HCT116 (cell line): ENCODE results near the gene FLOT1. TPM values are rescaled to one million over a fixed set of nuclear protein-coding genes. Genes with fewer than 3 reads are reported as not detected.

Experiments
- ATAC-seq: fragments of 200-7000 bp; cut with Tn5 transposase; 2 replicates; pipeline ENCODE4 v1.9.1; 2020; ENCODE audit warnings: mild to moderate bottlenecking, moderate library complexity
- BruUV-seq: library from RNA; stranded (reverse); fragments of 400-500 nt; replicated peaks from 2 replicates; lab custom pipeline; 2021; lab: Mats Ljungman, UMichigan
- CTCF ChIA-PET: fragments of 300-600 bp; sonication (Branson Sonifier 250); formaldehyde crosslinking; loops from one replicate; lab custom pipeline; 2021; ENCODE audit warnings: antibody characterized with exemption; lab: Charles Lee
- POLR2A ChIA-PET: fragments of 300-600, 350-600 bp; sonication (Branson Sonifier 250); formaldehyde crosslinking; loops from one replicate; lab custom pipeline; 2021; ENCODE audit warnings: antibody characterized with exemption; lab: Charles Lee
- RAD21 ChIA-PET, 2 experiments: fragments of 300-600 bp; sonication (Branson Sonifier 250); formaldehyde crosslinking; loops; one replicate each; lab custom pipeline; 2023; ENCODE audit warnings: low total read pairs in 2 of 2; ENCODE audit not compliant: uncharacterized antibody in 2 of 2, unreplicated experiment in 2 of 2, low non-redundant PET in 1 of 2; lab: Charles Lee
- DNase-seq: peaks from one replicate; pipeline ENCODE4 v3.0.0-alpha.2; 2010; ENCODE audit warnings: low read depth, low spot score
- H2AFZ ChIP-seq: fragments of 200-600 bp; shearing (Covaris generic), sonication (generic); 2 replicates; pipeline ENCODE4 v1.6.1; 2017; ENCODE audit warnings: low read depth, mixed run types, mixed read lengths, antibody characterized with exemption, low read length; ENCODE audit not compliant: poor library complexity, severe bottlenecking
- H3K27ac ChIP-seq: 2 replicates; pipeline ENCODE4 v1.5.1; 2012; ENCODE audit warnings: low read depth, low read length
- H3K27me3 ChIP-seq: fragments of 200-600 bp; sonication (generic); 2 replicates; pipeline ENCODE4 v1.6.1; 2016; ENCODE audit warnings: mixed run types, low read length, mixed read lengths; ENCODE audit not compliant: insufficient read depth
- H3K36me3 ChIP-seq, 2 experiments: fragments of 200-500 bp in 1 of 2; fragments of 200-600 bp in 1 of 2; sonication (Bioruptor generic) in 1 of 2; sonication (generic) in 1 of 2; 2 replicates each; pipeline versions ENCODE4 v1.5.1 to v1.6.1; 2014 to 2016; ENCODE audit warnings: low read length in 2 of 2, inconsistent platforms in 1 of 2, mixed read lengths in 1 of 2, mixed run types in 1 of 2; ENCODE audit not compliant: insufficient read depth in 2 of 2, control insufficient read depth in 1 of 2
- H3K4me1 ChIP-seq, 2 experiments: fragments of 200-600 bp in 1 of 2; sonication (generic) in 1 of 2; 2 replicates each; pipeline versions ENCODE4 v1.5.1 to v1.6.1; 2012 to 2017; ENCODE audit warnings: low read length in 2 of 2, inconsistent platforms in 1 of 2, mild to moderate bottlenecking in 1 of 2, mixed read lengths in 1 of 2, mixed run types in 1 of 2, moderate library complexity in 1 of 2; ENCODE audit not compliant: insufficient read depth in 2 of 2, control insufficient read depth in 1 of 2
- H3K4me2 ChIP-seq: fragments of 200-600 bp; sonication (generic); 2 replicates; pipeline ENCODE4 v1.6.1; 2017; ENCODE audit warnings: mixed run types, low read length, mixed read lengths
- H3K4me3 ChIP-seq, 2 experiments: fragments of 200-600 bp in 1 of 2; sonication (generic) in 1 of 2; replicated peaks in 1 of 2; 2 replicates each; pipeline ENCODE4 v1.5.1; 2011 to 2016; ENCODE audit warnings: low read length in 2 of 2, control low read depth in 1 of 2, low read depth in 1 of 2, mild to moderate bottlenecking in 1 of 2, mixed read lengths in 1 of 2, mixed run types in 1 of 2
- H3K79me2 ChIP-seq: fragments of 200-600 bp; sonication (generic); 2 replicates; pipeline ENCODE4 v1.6.1; 2017; ENCODE audit warnings: mild to moderate bottlenecking, mixed run types, low read length, moderate library complexity, mixed read lengths; ENCODE audit not compliant: insufficient read depth
- H3K9ac ChIP-seq: fragments of 200-600 bp; sonication (generic); 2 replicates; pipeline ENCODE4 v1.6.1; 2016; ENCODE audit warnings: low read length, mixed read lengths
- H3K9me2 ChIP-seq: fragments of 200-600 bp; sonication (generic), shearing (Covaris generic); 2 replicates; pipeline ENCODE4 v1.6.1; 2017; ENCODE audit warnings: mixed run types, mild to moderate bottlenecking, moderate library complexity; ENCODE audit not compliant: insufficient read depth
- H3K9me3 ChIP-seq, 2 experiments: fragments of 200-500 bp in 1 of 2; fragments of 200-600 bp in 1 of 2; sonication (Bioruptor generic) in 1 of 2; sonication (generic) in 1 of 2; 2 replicates each; pipeline ENCODE4 v1.6.1; 2014 to 2017; ENCODE audit warnings: low read length in 2 of 2, mixed read lengths in 2 of 2, inconsistent platforms in 1 of 2, low read depth in 1 of 2, mild to moderate bottlenecking in 1 of 2, mixed run types in 1 of 2, moderate library complexity in 1 of 2; ENCODE audit not compliant: control insufficient read depth in 1 of 2, insufficient read depth in 1 of 2
- H4K20me1 ChIP-seq: fragments of 200-600 bp; sonication (generic), shearing (Covaris generic); 2 replicates; pipeline ENCODE4 v1.6.1; 2017; ENCODE audit warnings: mixed run types, mild to moderate bottlenecking, moderate library complexity; ENCODE audit not compliant: insufficient read depth
- CEBPB ChIP-seq: IDR thresholded peaks from 2 replicates; pipeline ENCODE4 v1.6.1; 2012; ENCODE audit warnings: low read depth
- EGR1 ChIP-seq: IDR thresholded peaks from 2 replicates; pipeline ENCODE4 v1.6.1; 2012; ENCODE audit warnings: low read depth
- ELF1 ChIP-seq: IDR thresholded peaks from 2 replicates; pipeline ENCODE4 v1.6.1; 2012; ENCODE audit warnings: low read depth, borderline replicate concordance
- EZH2phosphoT487 ChIP-seq: fragments of 200-600 bp; IDR thresholded peaks from 2 replicates; pipeline ENCODE4 v1.6.1; 2018; ENCODE audit warnings: antibody characterized with exemption, borderline replicate concordance
- POLR2AphosphoS5 ChIP-seq: IDR thresholded peaks from 2 replicates; pipeline ENCODE4 v1.6.1; 2011; ENCODE audit warnings: mild to moderate bottlenecking, low read depth, low read length, moderate library complexity
- SP1 ChIP-seq: IDR thresholded peaks from 2 replicates; pipeline ENCODE4 v1.6.1; 2012; ENCODE audit warnings: low read depth
- TCF7L2 ChIP-seq: IDR thresholded peaks from 2 replicates; pipeline ENCODE4 v1.7.0; 2011; ENCODE audit warnings: borderline replicate concordance, inconsistent platforms; ENCODE audit not compliant: insufficient read depth, insufficient read length; ENCODE audit errors: extremely low read depth
- YY1 ChIP-seq: IDR thresholded peaks from 2 replicates; pipeline ENCODE4 v1.6.1; 2011; ENCODE audit warnings: low read length, low read depth, moderate library complexity, mild to moderate bottlenecking; ENCODE audit not compliant: insufficient replicate concordance; ENCODE audit errors: extremely low read depth
- ZFX ChIP-seq: fragments of 450-650 bp; IDR thresholded peaks from 2 replicates; pipeline ENCODE4 v1.6.1; 2017
- ZNF274 ChIP-seq: fragments of 200-500 bp; sonication (Bioruptor generic); IDR thresholded peaks from 2 replicates; pipeline ENCODE4 v1.6.1; 2014; ENCODE audit warnings: mild to moderate bottlenecking, low read depth, low read length, inconsistent platforms
- intact Hi-C: fragments of 100-400 bp; cut with micrococcal nuclease; formaldehyde crosslinking; loops from 2 replicates; pipeline ENCODE4 v1.10.0; 2022
- total RNA-seq: library from RNA; stranded (reverse); gene quantifications from one replicate; pipeline ENCODE4 v1.2.1, GENCODE V29; 2021; ENCODE audit not compliant: unreplicated experiment
- TF ChIP-seq, protein P1 (sequence below): IDR thresholded peaks from 2 replicates; pipeline ENCODE4 v1.6.1; 2012
- TF ChIP-seq, protein P2 (sequence below): IDR thresholded peaks from 2 replicates; pipeline ENCODE4 v1.6.1; 2012; ENCODE audit warnings: low read depth

The FLOT1 gene
- total RNA-seq, 1 experiment from 2014 or later, result 117 TPM

DNA sequence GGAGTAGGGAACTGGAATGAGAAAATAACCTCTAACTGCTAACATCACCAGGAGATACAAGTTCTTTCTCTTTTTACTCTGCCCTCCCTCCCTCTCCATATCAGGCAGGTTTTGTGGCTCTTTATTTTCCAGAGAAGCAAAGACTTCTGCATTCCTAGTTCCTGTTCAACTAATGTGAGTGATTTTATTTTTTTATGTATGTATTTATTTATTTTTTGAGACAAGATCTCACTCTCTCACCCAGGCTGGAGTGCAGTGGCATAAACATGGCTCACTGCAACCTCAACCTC is 7.8 kb upstream of the FLOT1 start:
- DNase-seq, result no peak
- no peaks in the 10 kb centered on the region for H3K79me2 ChIP-seq
- intact Hi-C loops, result no loop called here
- no peaks in the 10 kb centered on the region for H3K9me2 ChIP-seq
- H3K27me3 ChIP-seq, result no peaks in the 10 kb centered on the region
- no peak for ATAC-seq
- H3K4me1 ChIP-seq, result peaks cover 76 to 98% of the 10 kb centered on the region in 2 experiments
- ChIA-PET RAD21 (interaction anchor here in 1 of 2 experiments (0.7 kb wide), 1 partner anchor 68 kb away, joined by 3 read pairs; no protein-coding TSS in a partner anchor), CTCF (no interaction called here), POLR2A (interaction anchor here (1.5 to 16.4 kb wide), 5 partner anchors 10 to 51 kb away, joined by 3 to 680 read pairs (median 47); no protein-coding TSS in a partner anchor)
- H3K9me3 ChIP-seq, result no peaks in the 10 kb centered on the region
- H3K27ac ChIP-seq, result peak overlapping the region; percentile 96
- peak overlapping the region in 1 of 2 experiments; percentile 28; a peak in 1 of 4 replicates for H3K4me3 ChIP-seq
- no TSS peak for BruUV-seq
- H2AFZ ChIP-seq, result no peak overlapping the region
- no peaks in the 10 kb centered on the region for H4K20me1 ChIP-seq
- peak overlapping the region; percentile 72 for H3K9ac ChIP-seq
- TF ChIP-seq POLR2AphosphoS5 (peak; percentile 30), CEBPB (no peak)
- TF ChIP-seq, all 23 proteins: peak for 1
- Histone ChIP-seq H3K4me2 (peak overlapping the region; percentile 72), H3K36me3 (no peaks in the 10 kb centered on the region)

DNA sequence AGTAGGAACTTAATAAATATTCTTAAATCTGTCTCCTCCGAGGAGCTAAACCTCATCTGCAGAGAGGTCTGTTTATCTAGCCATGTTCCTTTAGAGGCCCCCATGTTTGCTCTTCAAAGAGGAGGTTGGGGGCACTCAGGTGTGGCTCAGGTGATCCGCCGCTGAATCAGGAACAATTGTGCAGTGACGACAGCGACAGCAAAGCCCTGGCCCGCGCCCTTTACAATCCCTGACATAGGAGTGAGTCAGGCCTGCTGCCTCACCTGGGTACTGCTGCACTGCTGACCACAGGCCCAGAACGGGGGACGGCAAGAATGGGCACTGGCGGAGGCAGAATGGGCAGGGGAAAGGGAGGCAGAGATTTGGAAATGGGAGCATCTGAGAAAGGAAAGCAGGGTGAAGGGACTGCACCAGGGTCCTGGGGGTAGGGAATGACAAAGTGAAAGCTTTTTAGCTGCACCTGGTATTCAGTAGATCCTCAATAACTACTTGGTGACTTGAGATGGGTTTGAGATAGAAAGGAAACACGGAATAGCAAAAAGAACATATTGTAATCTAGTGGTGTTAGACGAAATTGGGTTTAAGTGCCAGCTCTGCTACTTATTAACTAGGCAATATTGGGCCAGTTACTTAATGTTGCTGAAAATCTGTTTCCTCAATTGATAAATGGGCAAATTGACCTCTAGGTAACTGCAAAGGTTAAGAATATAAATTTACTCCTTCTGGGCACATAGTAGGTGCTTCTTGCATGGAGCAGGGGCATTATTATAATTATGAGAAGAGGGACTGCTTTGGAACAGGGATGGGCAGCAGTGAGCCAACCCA is 7.3 kb upstream of the FLOT1 start:
- no peaks in the 10 kb centered on the region for H4K20me1 ChIP-seq
- no peaks in the 10 kb centered on the region for H3K9me3 ChIP-seq
- no peaks in the 10 kb centered on the region for H3K9me2 ChIP-seq
- peak overlapping the region; percentile 96 for H3K27ac ChIP-seq
- ChIA-PET RAD21 (interaction anchor here in 1 of 2 experiments (0.5 to 1.0 kb wide), 3 partner anchors 15 to 78 kb away, joined by 3 to 5 read pairs (median 3); no protein-coding TSS in a partner anchor), CTCF (no interaction called here), POLR2A (interaction anchor here (0.7 to 16.4 kb wide), 7 partner anchors 9 to 365 kb away, joined by 3 to 680 read pairs (median 7); partner anchors contain the start of gene PSORS1C1)
- no peaks in the 10 kb centered on the region for H3K79me2 ChIP-seq
- H3K4me3 ChIP-seq, result peak overlapping the region in 1 of 2 experiments; percentile 28; a peak in 2 of 4 replicates
- H2AFZ ChIP-seq, result no peak overlapping the region
- H3K27me3 ChIP-seq, result no peaks in the 10 kb centered on the region
- ATAC-seq (peak; percentile 69), DNase-seq (peak; percentile 89)
- H3K36me3 ChIP-seq, result no peaks in the 10 kb centered on the region
- H3K4me2 ChIP-seq, result peak overlapping the region; percentile 72
- BruUV-seq, result TSS peak; percentile 92
- intact Hi-C loops, result loop anchor here (10.0 kb wide), 1 partner anchor 335 kb away; no protein-coding TSS in a partner anchor
- peaks cover 81 to 98% of the 10 kb centered on the region in 2 experiments for H3K4me1 ChIP-seq
- H3K9ac ChIP-seq, result peak overlapping the region; percentile 72
- no peak for TF ChIP-seq EZH2phosphoT487
- TF ChIP-seq ZNF274, result no peak
- TF ChIP-seq SP1, result no peak
- peak; percentile 90 for TF ChIP-seq TCF7L2
- no peak for TF ChIP-seq EGR1
- no peak for TF ChIP-seq ELF1
- 0 out of 2 replicates have a peak, but pooled peaks have one; percentile 4 for TF ChIP-seq ZFX
- TF ChIP-seq, protein P1, sequence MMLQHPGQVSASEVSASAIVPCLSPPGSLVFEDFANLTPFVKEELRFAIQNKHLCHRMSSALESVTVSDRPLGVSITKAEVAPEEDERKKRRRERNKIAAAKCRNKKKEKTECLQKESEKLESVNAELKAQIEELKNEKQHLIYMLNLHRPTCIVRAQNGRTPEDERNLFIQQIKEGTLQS, result no peak
- TF ChIP-seq, protein P2, sequence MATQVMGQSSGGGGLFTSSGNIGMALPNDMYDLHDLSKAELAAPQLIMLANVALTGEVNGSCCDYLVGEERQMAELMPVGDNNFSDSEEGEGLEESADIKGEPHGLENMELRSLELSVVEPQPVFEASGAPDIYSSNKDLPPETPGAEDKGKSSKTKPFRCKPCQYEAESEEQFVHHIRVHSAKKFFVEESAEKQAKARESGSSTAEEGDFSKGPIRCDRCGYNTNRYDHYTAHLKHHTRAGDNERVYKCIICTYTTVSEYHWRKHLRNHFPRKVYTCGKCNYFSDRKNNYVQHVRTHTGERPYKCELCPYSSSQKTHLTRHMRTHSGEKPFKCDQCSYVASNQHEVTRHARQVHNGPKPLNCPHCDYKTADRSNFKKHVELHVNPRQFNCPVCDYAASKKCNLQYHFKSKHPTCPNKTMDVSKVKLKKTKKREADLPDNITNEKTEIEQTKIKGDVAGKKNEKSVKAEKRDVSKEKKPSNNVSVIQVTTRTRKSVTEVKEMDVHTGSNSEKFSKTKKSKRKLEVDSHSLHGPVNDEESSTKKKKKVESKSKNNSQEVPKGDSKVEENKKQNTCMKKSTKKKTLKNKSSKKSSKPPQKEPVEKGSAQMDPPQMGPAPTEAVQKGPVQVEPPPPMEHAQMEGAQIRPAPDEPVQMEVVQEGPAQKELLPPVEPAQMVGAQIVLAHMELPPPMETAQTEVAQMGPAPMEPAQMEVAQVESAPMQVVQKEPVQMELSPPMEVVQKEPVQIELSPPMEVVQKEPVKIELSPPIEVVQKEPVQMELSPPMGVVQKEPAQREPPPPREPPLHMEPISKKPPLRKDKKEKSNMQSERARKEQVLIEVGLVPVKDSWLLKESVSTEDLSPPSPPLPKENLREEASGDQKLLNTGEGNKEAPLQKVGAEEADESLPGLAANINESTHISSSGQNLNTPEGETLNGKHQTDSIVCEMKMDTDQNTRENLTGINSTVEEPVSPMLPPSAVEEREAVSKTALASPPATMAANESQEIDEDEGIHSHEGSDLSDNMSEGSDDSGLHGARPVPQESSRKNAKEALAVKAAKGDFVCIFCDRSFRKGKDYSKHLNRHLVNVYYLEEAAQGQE, result no peak
- peak; percentile 69 for TF ChIP-seq YY1
